GM10847 (cell line): ENCODE results near the gene PLCH1.

Experiments used
- POLR2A ChIP-seq: IDR thresholded peaks from 2 replicates; pipeline ENCODE4 v1.6.1; 2011; ENCODE audit not compliant: insufficient read length; ENCODE audit errors: extremely low read depth

The PLCH1 gene

GRCh38 chr3:155667988-155668387 lies 76.9 kb downstream of the PLCH1 start:
- no peak for TF ChIP-seq POLR2A

DNA sequence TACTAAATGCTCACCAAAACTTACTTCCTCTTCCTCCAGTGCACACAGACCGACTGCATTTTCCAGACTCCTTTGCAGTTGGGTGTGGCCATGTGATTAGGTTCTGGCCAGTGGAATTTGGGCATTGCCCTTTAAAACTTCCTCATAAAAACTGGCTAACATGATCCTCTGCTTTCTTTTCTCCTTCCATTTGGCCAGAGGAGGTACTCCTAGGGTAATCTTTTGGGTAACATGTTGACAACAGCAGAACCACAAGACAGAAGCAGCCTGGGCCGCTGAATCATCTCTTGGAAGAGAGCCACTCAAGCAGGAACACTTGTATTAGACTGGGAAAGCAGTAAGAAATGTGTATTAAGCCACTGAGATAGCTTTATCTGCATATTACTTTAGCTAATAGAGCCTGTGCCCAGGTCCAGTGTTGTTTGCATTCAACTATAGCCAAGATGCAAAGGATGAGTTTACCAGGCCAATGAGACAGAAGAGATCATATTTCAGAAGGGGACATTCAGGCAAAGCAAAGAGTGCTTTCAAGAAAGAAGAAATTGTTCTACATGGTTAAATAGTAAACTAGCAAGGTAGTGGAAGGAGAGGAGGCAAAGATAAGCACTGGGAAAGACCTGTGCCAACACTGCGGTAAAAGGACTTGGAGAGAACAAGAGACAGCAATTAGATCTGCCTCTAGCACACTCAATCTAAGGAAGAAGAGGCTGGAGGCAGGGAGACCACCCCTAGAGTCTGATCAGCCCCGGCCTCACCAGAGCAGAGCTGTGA lies 79.8 kb downstream of the PLCH1 start:
- no peak for TF ChIP-seq POLR2A

- TF ChIP-seq POLR2A, result no peak
Observed at GRCh38 chr3:155663467-155664212, 81.2 kb downstream of the PLCH1 start.

DNA sequence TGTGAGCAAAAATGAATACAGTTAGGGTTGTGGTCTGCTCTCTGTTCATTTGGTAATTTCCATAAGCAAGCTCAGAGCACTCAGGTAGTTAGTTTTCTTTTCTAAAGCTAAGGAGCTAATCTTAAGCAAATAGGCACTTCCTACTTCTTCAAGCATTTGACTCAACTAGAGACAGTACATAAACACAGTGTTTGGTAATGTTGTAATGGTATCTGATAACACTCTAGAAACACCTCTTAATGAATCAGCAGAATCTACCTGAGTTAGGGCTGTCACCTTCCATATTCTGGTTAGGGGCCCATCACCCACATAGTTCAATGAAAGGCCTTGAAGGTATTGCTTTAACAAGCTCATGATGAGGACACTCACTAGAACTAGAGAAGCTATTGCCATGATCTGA lies 83.1 kb downstream of the PLCH1 start:
- TF ChIP-seq POLR2A, result no peak

DNA sequence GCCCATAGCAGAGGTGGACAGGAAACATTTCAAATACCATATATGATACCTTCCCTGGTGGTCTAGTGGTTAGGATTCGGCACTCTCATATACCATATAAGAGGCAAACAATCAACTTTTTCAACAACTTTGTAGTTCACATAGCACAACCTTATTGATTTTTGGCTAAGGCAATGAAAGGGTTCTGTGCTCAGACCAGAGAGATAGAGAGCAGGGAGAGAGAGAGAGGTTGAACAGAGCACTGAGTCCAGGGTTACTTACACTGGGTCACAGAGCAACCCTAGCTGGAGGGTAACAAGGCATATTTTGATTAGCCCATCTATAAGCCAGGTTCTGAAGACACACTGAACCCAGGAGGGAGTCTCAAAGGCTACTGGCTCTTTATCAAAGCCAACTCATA lies 83.8 kb downstream of the PLCH1 start:
- no peak for TF ChIP-seq POLR2A

GRCh38 chr3:155658671-155659261 lies 86.1 kb downstream of the PLCH1 start:
- no peak for TF ChIP-seq POLR2A

DNA sequence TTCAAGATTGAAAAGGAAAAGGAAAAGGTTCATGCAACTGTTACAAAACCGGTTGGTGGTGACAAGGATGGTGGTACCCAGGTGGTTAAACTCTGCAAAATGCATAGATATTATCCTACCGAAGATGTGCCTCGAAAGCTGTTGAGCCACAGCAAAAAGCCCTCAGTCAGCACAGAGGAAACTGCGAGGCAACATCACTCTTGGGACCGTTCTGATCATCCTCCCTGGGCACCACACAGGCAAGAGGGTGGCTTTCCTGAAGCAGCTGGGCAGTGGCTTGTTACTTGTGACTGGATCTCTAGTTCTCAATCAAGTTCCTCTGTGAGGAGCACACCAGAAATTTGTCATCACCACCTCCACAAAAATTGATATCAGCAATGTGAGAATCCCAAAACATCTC lies 86.9 kb downstream of the PLCH1 start:
- TF ChIP-seq POLR2A, result no peak

DNA sequence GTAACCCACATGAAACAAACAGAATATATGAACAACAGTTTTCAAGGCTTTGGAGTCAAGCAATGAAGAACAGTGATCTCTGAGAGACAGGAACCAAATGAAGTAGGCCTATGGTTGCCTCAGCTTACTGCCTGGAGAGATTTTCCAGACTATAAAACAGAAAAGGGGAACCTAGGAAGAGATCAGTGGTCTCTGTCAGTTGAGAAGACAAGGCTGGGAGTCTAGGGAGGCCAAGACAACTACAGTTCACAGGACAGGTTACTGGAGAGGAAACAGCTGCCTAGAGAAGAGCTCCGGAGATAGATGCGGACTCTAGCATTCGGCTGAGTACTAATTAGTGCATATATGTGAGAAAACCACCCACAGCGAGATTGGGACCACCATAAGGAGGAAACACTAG lies 87.7 kb downstream of the PLCH1 start:
- TF ChIP-seq POLR2A, result no peak

DNA sequence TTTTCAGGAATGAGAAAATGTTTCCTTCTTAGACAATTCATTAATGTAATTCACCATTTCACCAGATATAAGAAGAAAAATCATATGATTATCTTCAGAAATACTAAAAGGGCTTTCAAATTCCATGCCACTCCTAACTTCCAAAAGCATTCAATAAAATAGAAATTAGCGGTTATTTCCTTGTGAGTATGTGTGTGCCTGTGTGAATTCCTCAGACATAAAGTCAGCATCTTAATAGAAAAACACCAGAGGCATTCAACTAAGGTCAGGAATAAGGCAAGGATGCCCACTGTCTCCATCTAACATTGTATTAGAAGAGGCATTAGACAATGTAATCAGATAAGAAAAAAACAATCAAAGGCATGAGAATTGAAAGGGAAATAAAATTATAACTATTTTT lies 88.4 kb downstream of the PLCH1 start:
- no peak for TF ChIP-seq POLR2A

DNA sequence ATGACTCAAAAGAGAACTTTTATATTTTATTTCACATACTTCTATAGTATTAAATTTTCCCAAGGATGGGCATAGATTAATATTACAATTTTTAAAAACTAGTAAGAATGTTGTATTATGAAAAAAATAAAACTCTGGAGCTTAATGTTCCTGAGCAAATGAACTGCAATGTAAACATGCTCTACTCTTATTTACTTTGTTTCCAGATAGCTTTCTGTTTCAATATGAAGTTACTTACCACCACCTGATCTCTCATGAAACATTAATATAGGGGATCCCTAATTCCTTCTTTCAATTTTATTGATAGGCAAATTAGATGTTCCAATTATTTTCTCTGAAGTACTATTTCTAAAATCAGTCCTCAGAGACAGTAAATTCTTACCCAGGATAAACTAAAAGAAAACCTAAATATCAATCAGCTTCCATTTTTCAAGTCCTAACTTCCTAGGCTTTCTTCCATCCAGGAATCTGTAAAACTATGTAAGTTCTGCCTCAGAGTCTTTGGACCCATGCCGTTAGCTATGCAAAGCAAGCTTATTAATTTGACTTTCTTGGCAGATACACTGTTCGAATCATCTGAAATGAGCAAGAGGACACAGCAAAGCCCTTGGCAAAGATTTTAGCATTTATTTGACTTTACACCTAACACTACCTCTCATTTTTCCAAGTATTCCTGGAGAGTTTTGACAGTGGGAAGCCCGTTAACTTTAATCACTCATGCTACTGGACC lies 93.2 kb downstream of the PLCH1 start:
- no peak for TF ChIP-seq POLR2A

DNA sequence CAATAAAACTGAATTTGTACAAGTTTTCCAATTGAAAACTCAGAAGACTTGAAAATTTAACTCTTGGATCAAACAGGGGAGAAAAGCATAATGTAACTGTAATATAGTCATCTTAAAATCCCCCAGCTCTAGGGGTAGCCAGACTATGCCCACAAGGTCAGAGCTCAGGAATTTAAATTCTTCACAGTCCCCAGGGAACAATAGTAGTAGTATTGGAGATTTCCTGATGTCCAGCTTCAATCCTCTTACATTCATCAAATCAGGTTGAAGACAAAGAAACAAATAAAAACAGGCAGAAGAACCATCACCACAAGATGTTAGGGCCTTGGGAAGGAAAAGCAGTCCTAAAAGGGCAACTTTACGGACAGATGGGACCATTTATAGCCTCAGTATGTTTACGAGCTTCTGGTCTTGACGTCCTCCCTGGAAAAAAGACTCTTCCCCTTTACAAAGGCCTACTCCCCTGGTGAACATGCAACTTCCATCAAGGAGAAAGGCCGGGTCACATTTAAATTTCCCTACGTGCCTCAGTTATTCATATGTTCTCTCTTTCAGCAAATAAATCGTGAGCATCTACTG lies 96.8 kb downstream of the PLCH1 start:
- TF ChIP-seq POLR2A, result no peak

DNA sequence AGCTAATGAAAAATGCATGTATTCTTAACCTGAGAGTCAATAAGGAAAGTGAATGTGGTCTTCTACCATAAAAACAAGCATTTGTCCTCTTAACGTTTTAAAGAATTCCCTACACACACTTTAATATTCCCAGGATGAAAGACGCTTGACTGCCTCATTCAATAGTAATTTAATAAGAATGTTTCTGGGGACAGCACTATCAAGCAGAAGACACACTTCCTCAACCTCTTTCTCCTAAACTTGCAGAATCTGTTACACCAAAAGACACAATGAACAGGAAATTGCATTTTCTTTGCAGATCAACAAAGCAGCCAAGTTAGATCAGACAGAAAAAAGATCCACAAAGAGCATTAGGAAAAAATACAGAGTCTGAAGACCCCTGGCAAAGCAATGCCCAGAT lies 97.7 kb downstream of the PLCH1 start:
- TF ChIP-seq POLR2A, result no peak

DNA sequence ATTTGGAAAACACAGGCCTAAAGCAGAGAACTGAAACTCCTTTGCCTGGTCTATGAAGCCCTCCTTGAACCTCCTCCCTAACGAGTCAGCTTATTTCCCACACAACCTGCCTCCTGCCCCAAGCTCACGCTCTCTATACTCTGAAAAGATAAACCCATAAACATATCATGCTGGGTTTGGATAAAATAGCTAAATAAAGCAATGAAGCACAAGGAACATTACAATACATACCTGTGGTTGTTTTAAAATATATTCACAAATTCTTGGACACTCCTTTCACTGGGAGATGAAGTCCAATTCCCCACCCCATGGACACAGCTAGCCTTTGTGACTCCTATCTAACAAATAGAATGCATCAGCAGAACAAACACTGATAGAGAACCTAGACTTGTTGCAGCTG lies 98.2 kb downstream of the PLCH1 start:
- no peak for TF ChIP-seq POLR2A

DNA sequence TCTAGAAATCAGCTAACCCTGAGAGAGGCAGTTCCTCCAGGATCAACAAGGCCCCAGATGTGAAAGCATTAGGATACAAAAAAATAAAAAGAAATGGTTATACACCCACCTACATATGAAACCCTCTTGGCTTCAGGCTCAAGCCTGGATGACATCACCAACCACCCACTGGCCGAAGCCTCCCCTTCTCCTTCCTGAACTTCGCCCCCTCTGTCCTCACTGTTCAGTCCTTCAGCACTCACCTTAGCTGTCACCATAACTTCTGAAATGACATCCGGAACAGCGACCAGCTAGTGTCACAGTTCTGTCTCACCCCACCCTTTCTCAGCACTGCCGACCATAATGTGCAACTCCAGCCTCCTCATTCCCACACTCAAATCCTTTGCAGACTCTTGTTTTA lies 98.7 kb downstream of the PLCH1 start:
- TF ChIP-seq POLR2A, result no peak

- TF ChIP-seq POLR2A, result no peak
Observed at GRCh38 chr3:155643581-155644165, 101.2 kb downstream of the PLCH1 start.
